ENCODE measurements around the gene CREB5. TPM values are rescaled to one million over a fixed set of nuclear protein-coding genes. Genes with fewer than 3 reads are reported as not detected.

CREB5 gene
- total RNA-seq, 1 donor from 2014 or later: 8.9 TPM

- H3K4me3 ChIP-seq: no peak overlapping the region
- no peaks in the 10 kb centered on the region for H3K4me1 ChIP-seq
- no peak for TF ChIP-seq CTCF (IDR thresholded peaks at IDR 0.05)
- no peaks in the 10 kb centered on the region for H3K9me3 ChIP-seq
- DNase-seq (no peak), ATAC-seq (no peak)
- H3K36me3 ChIP-seq: no peaks in the 10 kb centered on the region
- no peaks in the 10 kb centered on the region for H3K27me3 ChIP-seq
- intact Hi-C loops (cut with DNase I): loop anchor here (10.0 kb wide), 1 partner anchor 224 kb away; no protein-coding TSS in a partner anchor
- H3K27ac ChIP-seq: no peak overlapping the region
These were observed 206.1 kb downstream of the CREB5 start for GRCh38 chr7:28618383-28618782.

GRCh38 chr7:28619256-28619655 lies 206.9 kb downstream of the CREB5 start:
- TF ChIP-seq CTCF (IDR thresholded peaks at IDR 0.05): no peak
- intact Hi-C loops (cut with DNase I): loop anchor here (10.0 kb wide), 1 partner anchor 224 kb away; no protein-coding TSS in a partner anchor
- no peaks in the 10 kb centered on the region for H3K27me3 ChIP-seq
- no peak overlapping the region for H3K27ac ChIP-seq
- no peaks in the 10 kb centered on the region for H3K4me1 ChIP-seq
- no peaks in the 10 kb centered on the region for H3K9me3 ChIP-seq
- H3K4me3 ChIP-seq: no peak overlapping the region
- no peak for DNase-seq
- ATAC-seq: no peak
- no peaks in the 10 kb centered on the region for H3K36me3 ChIP-seq

GRCh38 chr7:28621369-28621841 lies 209.1 kb downstream of the CREB5 start:
- Histone ChIP-seq H3K4me3 (no peak overlapping the region), H3K27me3 (no peaks in the 10 kb centered on the region), H3K36me3 (no peaks in the 10 kb centered on the region), H3K4me1 (peaks cover 3% of the 10 kb centered on the region), H3K9me3 (no peaks in the 10 kb centered on the region), H3K27ac (no peak overlapping the region)
- ATAC-seq (no peak), DNase-seq (no peak)
- TF ChIP-seq CTCF (IDR thresholded peaks at IDR 0.05): no peak
- intact Hi-C loops (cut with DNase I): no loop called here

- no peak for TF ChIP-seq CTCF (IDR thresholded peaks at IDR 0.05)
- H3K27me3 ChIP-seq: no peaks in the 10 kb centered on the region
- peaks cover 3% of the 10 kb centered on the region for H3K4me1 ChIP-seq
- no peaks in the 10 kb centered on the region for H3K36me3 ChIP-seq
- intact Hi-C loops (cut with DNase I): no loop called here
- H3K9me3 ChIP-seq: no peaks in the 10 kb centered on the region
- DNase-seq (no peak), ATAC-seq (no peak)
- no peak overlapping the region for H3K27ac ChIP-seq
- H3K4me3 ChIP-seq: no peak overlapping the region
These were observed 210.9 kb downstream of the CREB5 start for GRCh38 chr7:28623105-28623730.

GRCh38 chr7:28623863-28624262 lies 211.5 kb downstream of the CREB5 start:
- no peak overlapping the region for H3K27ac ChIP-seq
- peak; percentile 13 for TF ChIP-seq CTCF (IDR thresholded peaks at IDR 0.05)
- H3K27me3 ChIP-seq: no peaks in the 10 kb centered on the region
- no peak for DNase-seq
- no peaks in the 10 kb centered on the region for H3K36me3 ChIP-seq
- no peak overlapping the region for H3K4me3 ChIP-seq
- intact Hi-C loops (cut with DNase I): no loop called here
- H3K4me1 ChIP-seq: peaks cover 3% of the 10 kb centered on the region
- H3K9me3 ChIP-seq: no peaks in the 10 kb centered on the region
- ATAC-seq: no peak
